IPS DF 19.7 (cell line): Measurements from ENCODE around the gene CARD8.

Experiments
- DNase-seq: peaks from one replicate; pipeline ENCODE4 v3.0.0-alpha.2; 2013; ENCODE audit warnings: low read depth, low spot score

The CARD8 gene

DNA sequence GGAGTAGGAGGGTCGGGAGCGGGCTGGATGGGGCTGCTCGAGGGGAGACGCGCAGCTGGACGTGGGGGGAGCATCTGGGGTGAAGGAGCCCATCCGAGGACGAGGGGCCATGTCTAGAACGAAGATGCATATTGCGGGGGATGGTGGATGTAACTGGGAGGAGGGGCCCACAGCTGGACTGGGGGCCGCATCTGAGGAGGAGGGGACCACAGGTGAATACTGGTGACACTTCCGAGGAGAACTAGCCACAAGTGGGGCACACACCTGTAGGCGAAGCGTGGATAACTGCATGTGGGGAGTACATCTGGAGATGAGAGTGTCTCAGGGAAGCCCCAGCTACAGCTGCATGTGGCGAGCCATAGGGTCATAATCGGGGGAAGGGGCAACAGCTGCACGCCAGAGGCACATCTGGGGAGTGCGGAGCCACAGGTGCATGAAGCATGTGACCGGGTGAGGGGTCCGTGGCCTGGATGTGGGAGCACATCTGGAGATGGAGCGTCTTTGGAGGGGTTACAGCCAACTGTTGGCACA is 84.8 kb downstream of the CARD8 start:
- no peak for DNase-seq

DNA sequence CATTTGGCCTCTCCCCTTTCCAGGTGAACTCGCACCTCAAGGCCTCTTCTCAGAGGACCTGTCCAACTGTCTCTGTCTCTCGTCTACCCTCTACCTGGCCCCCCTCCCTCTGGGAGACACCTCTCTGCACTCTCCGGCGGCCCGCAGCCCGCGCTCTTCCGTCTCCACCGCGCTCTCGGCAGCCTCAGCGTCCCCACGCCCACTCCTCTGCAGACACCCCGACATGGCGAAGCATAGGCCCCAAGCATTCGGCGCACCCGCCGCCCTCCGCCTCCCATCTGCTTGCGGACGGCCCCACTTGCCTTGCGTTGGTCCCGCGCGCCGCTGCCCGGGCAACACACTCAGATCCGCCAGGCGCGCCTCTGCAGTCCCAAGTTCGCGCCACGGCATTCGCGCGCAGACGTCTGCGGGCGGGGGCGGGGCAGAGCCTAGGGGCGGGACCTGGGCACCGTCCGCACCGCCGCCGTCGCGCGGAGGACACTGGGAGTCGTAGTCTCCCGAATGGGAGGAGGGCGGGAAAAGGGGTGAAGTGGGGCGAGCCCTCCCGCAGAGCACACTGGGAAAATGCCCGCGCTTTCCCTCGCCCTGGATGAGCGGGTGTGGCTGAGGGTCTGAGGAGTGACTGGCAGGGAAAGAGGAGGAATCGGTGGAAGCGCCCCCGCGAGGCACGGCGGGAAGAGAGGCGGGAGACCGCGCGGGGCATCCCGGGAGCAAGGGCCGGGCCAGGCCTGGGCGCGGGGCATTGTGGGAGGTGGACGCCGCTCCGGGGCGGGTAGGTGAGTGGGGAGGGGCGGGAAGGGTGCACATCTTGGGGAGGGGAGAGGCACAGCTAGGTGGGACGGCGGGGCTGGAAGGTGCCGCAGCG is 85.5 kb downstream of the CARD8 start, which contains the start of the genes LIG1 and ZSWIM9:
Gene LIG1, minus strand, starts transcription at position 406 of the 865 bp plus-strand sequence. CDS start 4,778 bp downstream, outside the sequence.
Gene ZSWIM9, plus strand, starts transcription at position 742 of the 865 bp plus-strand sequence. CDS start 1,123 bp downstream, outside the sequence.
- peak; percentile 67 for DNase-seq

DNA sequence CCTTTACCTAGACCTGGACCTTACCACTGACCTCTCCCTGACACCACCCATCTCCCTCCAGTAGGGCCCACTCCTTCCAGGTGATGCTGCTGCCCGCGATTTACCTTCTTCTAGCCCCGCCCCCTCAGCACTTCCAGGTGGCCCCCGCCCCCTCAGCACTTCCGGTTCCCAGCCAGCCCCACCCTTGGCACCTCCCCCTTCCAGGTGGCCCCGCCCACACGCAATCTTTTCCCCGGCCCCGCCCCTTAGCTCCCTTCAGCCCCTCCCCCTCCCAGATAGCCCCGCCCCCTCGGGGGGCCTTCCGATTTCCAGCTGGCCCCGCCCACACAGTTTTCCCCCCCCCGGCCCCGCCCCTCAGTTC is 86.2 kb downstream of the CARD8 start:
- no peak for DNase-seq

DNA sequence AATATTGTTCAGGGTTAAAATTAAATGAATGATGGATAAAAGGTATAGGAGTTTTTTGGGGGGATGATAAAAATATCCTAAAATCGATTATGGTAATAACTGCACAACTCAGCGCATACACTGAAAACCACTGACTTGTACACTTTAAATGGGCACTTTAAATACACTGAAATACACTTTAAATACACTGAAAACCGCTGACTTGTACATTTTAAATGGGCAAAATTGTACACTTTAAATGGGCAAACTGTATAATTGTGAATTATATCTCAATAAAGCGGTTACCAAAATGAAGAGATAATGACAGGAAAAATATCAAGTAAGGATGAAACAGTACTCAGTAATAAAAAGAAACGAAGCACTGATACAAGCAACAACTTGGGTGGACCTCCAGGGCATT is 87.0 kb downstream of the CARD8 start:
- DNase-seq, result no peak

DNA sequence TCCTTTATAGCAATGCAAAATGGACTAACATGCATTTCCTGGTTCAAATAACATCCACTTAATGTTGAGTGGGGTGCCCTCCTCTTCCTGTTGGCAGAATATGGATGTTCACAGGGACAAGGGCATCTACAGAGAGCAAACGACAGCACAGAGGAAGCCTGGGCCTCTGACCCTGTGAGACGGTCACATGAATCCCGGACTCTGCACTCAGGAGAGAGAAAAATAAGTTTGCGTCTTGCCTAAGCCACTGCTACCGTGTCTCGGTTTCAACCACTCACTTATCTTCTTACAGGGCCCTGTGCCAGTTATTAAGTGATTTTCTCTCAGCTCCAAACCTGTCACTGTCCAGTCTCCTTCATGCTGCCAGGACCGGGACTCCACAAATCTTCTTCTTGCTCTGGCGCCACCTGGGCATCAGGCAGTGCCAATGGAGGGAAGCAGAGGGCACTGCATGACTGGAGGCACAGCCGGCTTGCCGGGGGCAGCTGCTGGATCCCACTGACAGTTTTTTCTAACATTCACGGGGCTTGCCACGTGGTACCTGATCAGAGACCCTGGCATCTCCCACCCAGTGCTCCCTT is 97.4 kb downstream of the CARD8 start:
- no peak for DNase-seq
